GM18870 (cell line): ENCODE measurements around the gene NUP214.
"Not testable (repeated sequence)": the region's sequence is repeated elsewhere in the genome, so short reads cannot be mapped to it uniquely, and the experiment has no call there.

Source experiments
- ATAC-seq: cut with Tn5 transposase; IDR thresholded peaks from one replicate; pipeline ENCODE4 v1.9.1; 2021; ENCODE audit warnings: moderate library complexity; ENCODE audit not compliant: unreplicated experiment

NUP214 gene

DNA sequence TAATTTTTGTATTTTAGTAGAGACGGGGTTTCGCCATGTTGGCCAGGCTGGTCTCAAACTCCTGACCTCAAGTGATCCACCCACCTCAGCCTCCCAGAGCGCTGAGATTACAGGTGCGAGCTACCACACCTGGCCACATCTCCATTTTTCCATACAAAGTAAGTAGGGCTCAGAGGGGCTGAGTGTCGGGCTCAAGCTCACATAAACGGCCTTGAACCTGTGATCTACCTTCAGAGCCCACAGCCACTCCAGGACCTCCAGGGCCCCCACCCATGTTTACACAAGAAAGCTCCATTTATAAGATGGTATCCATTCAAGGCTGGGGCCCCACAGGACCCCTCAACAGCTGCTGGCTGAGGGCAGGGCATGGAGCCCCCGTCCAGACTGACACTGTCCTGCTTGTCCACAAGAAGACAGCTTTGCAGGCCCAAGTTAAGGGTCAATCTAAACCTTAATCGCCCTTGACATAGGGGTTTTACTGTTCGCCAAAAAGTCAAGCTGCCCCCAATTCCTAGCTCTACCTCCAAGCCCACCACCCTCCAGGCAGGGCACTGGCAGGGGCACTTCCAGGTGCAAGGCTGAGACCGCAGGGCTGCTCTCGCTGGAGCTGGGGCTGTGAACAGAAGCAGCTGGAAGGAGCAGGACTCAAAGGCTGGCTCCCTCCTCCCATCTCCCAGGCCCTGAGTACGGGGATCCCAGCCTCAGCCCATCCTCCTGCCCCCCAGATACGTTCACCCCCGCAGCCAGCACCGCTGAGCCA is 132.1 kb downstream of the NUP214 start:
- no peak for ATAC-seq

DNA sequence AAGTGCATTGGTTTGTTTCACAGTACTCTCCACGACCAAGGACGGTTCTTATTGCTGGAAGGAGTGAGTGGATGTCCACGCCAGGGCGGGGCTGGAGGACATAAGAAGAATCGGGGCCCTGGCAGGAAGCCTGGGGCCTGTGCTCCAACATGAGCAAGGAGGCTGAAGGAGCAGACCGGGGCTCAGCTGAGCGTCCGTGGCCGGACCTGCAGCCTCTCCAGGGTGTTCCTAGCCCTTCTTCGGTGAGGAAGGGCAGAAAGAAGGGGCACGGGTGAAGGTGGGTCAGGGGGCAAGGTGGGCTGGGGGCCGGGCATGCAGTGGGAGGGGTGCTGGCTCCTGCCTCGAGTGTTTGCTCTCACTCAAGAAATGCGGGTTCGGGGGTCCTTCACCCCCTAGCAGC is 132.8 kb downstream of the NUP214 start:
- ATAC-seq, result no peak

DNA sequence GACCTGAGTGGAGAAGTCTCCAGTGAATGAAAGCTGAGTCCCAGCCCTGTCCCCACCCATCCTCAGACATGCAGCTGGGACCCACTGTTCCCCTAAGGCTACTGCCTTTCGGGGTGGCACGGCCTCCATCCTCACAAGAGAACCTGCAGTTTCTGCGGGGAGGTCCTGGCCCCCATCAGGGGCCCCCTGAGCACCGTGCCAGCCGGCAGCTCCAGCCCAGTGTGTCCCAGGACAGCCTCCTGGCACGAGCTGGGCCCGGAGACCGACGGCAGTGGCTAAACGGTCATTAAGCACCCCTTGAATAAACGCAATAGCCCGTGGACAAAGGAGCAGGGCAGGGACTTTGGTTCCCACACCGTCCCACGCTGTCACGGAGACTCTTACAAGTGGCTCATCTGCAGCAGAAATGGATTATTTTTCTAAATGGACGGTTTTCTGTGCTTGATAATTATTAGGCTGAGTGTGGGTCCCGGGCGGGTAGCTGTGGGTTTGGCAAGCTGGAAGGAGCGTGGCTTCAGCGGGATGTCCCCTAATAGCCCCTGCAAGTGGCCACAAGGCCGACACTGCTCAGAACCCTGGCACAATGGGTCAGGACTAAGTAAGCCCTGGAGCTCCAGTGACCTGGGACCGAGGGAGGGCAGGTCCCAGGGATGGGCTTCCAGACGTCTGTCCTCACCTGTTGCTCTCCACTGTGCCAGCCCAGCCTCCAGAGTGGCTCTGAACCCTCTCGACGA is 133.5 kb downstream of the NUP214 start:
- ATAC-seq, result no peak

- no peak for ATAC-seq
Measured at GRCh38 chr9:131259432-131259898, 134.1 kb downstream of the NUP214 start.

DNA sequence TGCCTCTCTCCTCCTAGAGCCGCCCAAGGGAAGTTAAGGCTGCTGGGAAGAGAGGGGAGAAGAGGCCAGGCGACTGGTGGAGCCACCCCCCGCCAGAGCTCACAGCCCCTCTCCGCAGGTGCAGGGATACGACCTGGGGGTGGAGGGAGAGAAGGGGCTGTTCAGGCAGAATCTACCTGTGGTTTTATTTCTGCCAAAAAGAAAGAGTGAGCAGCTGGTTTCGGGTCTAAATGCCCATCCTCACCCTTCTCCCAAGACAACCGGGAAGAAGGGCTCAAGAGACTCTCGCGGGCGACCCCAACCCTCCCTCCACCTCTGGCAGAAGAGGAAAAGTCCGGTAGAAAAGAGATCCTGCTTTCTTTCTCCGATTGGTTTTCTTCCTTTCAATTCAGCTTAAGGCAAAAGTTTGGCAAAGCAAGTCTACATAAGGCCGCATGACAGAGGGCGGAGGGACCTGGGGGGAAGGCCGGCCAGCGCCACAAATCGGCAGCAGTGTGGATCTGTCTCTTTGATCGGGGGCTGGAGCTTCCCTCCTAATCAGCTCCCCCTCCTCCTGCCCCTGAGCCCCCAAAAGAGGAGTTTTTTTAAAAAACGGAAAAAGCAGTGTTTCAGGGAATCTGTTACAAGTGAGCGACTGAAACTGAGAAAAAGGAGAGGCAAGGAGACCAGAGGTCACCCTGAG is 134.7 kb downstream of the NUP214 start:
- ATAC-seq, result no peak

GRCh38 chr9:131260751-131261452 is 135.5 kb downstream of the NUP214 start:
- no peak for ATAC-seq

GRCh38 chr9:131262327-131263032 is 137.1 kb downstream of the NUP214 start:
- ATAC-seq, result peak; percentile 51

GRCh38 chr9:131263033-131263343 is 137.6 kb downstream of the NUP214 start:
- not testable (repeated sequence) for ATAC-seq

DNA sequence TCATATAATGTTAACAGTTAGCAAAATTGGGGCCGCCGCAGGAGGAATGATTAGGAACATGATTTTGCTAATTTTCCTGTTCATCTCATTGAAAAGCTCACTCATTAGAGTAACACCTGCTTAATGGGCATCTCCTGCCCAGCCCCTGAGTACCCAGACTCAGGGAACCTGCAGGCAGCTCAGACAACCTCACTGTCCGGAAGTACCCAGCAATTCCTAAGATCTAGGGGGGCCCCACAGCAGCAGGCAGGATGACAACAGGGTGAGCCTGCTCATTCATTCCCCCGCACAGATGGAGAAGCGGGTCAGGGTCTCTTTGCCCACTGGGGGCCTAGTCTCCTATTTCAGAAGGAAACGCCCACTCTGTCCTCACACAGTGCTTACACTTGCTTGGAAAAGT is 138.3 kb downstream of the NUP214 start:
- ATAC-seq, result no peak

GRCh38 chr9:131264231-131264630 is 138.8 kb downstream of the NUP214 start:
- no peak for ATAC-seq

- no peak for ATAC-seq
Measured at GRCh38 chr9:131266266-131267229, 141.2 kb downstream of the NUP214 start.

DNA sequence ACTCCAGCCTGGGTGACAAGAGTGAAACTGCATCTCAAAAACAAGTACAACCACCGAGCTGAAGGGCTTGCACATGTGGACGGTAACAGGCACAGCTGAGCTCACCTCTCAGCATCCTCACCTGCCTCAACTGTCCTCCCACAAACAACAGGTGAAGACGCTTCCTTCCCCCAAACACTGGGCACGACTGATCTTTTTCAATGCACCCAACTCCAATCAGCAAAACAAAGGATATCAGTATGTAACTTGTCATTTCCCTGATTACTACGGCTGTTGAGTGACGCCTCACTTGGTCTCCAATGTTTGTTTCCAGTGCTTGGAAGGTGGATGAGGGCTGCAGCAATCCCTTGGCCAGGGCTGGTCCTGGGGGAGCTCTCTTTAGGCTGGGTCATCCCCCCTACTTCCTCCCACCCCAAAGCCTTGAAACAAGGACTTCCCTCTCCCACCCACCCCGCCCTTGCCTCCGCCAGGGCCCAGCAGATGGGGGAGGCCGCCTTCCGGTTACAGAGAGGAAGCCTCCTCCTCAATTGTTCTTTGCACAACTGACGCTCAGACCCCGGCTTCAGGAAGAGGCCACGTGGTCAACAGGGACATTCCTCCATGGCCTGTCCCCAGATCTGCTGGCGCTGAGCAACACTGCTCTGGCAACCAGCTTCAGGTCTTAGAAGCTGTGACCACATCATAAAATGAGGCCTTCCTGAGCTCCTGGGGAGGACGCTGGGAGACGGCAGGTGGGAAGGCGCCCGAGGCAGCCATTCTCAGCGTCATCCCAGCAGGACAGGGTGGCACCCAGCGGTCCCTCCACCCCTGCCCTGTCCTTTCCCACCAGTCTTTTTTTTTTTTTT is 145.0 kb downstream of the NUP214 start:
- no peak for ATAC-seq

- ATAC-seq, result not testable (repeated sequence)
Measured at GRCh38 chr9:131271016-131271273, 145.6 kb downstream of the NUP214 start.

DNA sequence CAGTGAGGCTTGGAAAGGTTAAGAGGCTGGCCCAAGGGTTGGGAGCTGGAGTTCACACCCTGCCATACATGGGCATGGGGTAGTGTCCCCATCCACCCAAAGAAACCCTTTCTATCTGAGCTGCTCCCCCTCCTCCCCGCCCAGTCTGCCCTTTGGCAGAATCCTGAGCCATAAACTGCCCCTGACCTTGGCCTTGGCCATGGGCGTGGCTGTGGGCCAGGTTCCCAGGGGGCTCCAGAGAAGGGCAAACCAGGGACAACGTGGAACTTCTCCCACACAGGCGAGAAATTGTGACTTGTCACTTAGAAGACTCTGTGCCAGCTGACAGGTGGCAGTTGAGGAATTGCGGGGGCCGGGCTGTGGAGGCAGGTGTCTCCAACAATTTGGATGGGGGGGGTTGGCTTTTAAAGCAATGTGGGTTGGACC is 146.1 kb downstream of the NUP214 start:
- ATAC-seq, result no peak

DNA sequence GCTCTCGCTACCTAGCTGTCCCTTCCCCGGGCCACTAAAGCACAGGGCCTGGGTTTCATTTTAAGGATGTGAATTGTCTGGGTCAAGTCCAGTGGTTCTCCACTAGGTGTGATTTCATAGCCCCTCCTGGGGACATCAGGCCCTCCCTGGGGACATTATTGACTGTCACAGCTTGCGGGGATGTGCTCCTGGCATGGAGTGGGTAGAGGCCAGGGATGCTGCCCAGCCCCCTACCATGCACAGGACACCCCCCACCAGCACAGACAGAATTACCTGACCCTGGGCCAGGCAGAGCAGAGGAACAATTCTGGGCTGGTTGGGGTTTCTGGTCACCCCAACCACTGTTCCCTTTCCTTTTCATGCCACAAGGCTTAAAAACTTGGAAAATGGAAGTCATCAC is 146.8 kb downstream of the NUP214 start:
- no peak for ATAC-seq

DNA sequence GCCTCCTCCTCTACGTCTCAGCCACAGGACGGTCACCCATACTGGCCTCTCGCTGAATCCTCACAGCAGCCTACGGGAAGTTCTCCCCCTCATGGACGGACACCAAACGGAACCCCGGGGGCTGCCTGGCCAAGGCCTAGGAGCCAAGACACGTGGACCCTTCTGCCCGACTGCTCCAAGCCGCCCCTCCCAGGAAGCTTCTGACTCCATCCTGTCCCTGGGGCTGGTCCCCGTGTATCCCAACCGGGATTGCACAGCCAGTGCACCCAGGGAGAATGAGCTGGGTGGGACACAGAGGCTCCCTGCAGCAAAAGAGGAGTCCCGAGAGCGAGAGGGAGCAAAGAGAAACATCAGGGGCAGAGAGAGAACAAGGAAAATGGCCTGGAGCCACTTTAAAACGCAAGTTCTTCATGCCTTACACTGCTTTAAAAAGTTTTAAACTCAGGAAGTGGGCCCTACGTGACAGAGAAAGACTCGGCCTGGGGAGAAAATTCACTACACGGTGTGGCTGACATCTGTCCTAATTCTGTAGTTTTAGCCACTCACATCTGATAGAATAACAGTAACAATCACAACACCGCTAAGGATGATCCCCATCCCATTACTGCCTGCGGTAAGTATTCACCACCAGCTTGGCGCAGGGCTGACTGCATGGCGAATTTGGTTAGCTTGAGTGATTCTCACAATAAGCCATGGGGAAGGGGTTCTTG is 147.9 kb downstream of the NUP214 start:
- no peak for ATAC-seq

- ATAC-seq, result no peak
Measured at GRCh38 chr9:131273856-131274673, 148.7 kb downstream of the NUP214 start.
